ENCODE results near the gene RCSD1. TPM values are rescaled to one million over a fixed set of nuclear protein-coding genes. Genes with fewer than 3 reads are reported as not detected.

Gene RCSD1
- total RNA-seq, 1 experiment from 2014 or later: 81.9 TPM

DNA sequence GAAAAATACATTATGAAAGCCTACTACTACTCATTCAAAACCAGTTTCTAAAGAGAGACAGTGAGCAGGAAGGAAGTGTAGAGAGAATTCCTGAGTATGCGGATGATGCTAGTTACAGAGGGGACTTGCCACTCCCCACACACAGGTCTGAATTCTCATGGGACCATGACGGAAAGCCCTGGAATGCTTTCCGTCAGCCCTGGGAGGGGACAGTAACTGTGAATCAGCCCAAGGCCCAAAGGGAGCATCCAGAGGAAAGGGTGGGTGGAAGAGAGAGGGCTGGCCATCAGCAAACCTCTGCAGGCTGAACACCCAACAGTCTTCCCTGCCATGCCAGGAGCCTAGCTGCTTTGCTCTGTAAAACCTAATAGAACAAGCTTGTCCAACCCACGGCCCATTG is 36.4 kb downstream of the RCSD1 start:
- peak; percentile 98 for DNase-seq (ENCODE audit: low read depth)

DNA sequence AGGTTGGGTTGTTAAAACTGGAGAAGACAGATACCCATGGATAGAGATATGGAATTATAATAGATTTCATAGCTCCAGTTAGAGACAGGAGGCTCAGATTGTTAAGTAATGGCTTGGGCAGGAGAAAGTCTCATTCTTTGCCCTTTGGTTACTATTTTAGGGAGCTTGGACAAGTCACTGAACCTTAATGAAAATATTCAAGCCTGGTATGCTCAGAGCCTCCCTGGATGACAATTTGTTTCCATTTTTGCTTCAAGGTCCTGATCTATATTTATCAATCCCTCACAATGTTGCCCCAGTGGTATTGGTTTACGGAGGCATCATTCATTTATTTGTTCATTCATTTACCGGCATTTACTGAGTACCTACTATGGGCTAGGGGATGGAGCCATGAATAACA is 37.5 kb downstream of the RCSD1 start:
- DNase-seq (ENCODE audit: low read depth): no peak

DNA sequence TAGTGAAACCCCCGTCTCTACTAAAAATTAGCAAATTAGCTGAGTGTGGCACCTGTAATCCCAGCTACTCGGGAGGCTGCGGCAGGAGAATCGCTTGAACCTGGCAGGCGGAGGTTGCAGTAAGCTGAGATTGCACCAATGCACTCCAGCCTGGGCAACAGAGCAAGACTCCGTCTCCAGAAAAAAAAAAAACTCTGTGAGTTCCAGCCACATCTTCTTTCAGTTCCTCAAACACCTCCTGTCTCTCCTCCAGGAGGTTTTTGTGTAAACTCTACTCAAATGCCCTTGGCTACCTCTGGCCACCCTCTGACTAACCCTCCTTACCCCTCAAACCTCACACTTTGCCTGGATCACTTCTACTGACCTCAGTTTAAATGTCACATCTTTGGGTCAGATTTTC is 38.1 kb downstream of the RCSD1 start:
- no peak for DNase-seq (ENCODE audit: low read depth)

DNA sequence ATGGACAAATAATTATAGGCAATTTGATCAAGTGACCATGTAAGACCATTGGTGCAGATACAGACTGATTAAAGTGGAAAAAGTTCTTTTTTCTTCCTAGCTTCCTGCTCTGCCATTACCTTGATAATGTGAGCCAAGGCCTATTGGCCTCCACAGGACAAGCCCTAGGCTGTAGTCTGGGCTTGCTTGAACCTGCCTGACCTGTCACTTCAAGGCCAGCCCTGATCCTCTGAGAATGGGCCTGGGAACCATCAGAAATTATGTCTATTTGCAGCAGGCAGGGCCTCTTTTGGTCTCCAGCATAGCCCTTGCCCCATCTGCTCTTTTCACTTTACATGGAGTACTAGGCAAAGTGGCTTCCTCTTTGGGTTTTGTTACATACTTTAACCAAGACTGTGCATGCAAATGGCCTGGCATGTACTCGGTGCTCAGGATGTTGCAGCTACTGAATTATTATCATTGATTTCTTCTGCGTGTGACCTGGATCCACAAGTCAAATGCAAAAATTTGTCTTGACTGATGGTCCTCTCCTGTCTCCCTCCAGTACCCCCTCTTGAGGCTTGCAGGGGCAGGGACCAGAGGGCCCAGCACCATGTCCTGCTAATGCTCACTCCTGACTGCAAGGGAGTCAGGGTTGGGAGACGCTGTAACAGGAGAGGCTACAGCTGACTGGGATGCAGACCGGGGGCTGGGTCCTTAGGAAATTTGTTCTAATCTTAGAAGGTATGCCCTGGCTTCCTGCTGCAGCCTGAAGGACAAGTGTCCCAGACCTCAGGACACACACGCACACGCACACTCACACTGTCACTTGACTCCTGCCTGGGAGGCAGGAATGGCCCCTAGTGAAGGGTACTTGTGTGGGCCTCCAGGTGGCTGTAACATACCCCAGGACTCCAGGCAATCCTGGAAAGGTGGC is 39.4 kb downstream of the RCSD1 start:
- no peak for DNase-seq (ENCODE audit: low read depth)

DNA sequence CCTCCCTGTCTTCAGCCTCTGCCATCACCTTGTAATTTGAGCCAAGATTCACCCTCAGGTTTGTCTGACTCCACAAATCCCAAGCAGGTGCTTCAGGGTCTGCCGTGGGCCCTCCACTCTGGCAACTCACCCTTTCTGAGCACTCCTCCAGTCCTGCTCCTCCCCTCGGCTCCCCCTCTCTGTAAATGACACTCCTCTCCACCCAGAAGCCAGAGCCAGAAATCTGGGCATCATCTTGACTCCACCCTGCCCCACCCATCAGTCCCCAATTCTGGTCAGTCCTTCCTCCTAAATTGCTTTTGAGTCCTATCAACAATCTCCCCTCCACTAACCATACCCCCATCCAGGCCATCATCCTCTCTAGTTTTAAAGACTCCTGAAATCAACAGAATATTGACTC is 40.5 kb downstream of the RCSD1 start:
- DNase-seq (ENCODE audit: low read depth): no peak

DNA sequence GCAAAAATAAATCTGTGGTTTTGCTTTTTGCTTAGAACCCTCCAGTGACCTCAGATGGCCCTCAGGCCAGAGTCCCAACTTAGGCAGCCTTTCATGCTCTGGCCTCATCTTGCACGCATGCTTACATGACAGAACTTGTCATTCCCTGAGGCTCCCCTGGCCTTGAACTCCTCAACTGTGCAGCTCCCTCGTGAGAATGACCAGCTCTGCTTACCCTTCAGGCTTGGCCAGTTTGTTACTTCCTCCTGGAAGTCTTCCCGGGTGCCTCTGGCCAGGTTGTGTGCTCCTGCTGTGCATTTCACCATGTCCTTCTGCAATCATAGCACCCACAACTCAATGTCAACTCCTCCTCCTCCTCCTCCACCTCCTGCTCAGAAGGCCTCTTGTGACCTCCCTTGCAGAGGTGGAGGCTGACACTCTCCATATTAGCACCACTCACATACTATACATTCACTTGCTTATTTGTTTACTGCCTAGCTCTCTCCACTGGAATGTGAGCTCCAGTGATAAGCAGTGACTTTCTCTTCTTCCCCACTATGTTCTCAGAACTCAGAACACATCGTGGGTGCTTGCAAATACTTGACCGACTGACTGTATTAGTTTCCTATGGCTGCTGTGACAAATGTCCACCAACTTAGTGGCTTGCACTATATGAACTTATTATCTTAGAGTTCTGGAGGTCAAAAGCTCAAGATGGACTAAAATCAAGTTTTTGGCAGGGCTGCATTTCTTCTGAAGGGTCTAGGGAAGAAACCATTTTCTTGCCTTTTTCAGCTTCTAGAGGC is 41.9 kb downstream of the RCSD1 start:
- DNase-seq (ENCODE audit: low read depth): no peak

DNA sequence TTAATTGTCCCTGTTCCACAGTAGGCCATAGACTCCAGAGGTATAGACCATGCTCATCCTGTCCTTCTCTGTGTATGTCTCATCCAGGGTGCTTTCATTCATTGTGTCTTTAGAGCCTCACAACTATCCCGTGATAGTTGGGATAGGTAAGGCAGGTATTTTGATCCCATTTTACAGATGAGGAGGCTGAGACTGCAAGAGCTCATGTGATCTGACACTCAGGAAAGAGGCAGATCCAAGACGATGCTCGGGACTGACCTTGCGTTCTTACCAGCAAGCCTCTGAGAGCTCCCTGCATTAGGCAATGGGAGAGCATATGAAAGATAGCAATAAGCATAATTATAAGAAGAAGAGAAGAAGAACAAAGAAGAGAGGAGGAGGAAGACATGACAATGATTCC is 42.8 kb downstream of the RCSD1 start:
- no peak for DNase-seq (ENCODE audit: low read depth)

DNA sequence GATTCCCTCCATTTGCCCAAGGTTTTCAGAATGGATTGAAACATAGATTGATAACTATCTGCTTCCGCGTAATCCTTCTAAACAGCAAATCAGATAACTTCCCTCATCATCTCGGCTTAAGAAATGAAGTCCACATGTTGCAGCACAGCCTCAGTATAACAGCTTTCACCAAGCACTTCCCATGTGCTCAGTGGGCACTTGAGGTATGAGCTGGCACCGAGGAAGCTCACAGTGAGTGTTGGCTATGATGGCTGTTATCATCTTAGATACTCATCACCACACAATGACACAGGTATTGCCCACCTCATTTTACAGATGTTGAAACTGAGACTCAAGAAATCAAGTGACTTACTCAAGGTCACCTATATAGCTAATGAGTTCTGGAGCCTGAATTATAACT is 43.2 kb downstream of the RCSD1 start:
- DNase-seq (ENCODE audit: low read depth): no peak

DNA sequence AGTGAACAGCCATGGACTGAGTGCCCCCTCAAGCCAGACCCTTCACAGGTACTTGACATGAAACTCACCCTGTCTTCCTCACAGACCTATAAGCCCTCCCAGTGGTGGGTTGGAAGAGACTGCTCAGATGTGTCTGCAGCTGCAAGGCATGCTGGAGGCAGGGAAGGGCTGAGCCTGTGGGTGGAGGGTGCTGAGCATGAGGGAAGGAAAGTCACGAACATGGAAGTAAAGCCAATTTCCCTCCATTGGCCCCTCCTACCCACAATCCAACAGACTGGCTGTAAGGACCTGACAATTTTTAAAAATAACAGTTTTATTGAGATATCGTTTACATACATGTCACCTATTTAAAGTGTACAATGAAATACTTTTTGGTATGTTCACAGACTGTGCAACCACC is 44.1 kb downstream of the RCSD1 start:
- DNase-seq (ENCODE audit: low read depth): no peak

DNA sequence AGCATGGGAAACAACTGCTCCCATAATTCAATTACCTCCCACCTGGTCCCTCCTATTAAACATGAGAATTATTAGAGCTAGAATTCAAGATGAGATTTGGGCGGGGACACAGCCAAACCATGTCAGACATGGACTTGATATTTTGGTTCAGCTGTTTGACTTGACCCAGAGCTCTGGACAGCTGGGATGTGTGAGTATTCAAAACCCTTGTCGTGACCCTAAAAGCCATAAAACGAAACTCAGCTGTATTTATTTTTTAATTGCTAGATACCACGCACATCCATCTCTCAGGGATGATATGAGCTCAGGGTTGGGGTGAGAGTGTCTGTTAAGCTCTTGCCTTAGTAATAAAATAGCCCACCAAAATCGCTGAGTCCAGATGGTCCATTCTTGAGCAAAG is 45.4 kb downstream of the RCSD1 start:
- DNase-seq (ENCODE audit: low read depth): peak; percentile 85

DNA sequence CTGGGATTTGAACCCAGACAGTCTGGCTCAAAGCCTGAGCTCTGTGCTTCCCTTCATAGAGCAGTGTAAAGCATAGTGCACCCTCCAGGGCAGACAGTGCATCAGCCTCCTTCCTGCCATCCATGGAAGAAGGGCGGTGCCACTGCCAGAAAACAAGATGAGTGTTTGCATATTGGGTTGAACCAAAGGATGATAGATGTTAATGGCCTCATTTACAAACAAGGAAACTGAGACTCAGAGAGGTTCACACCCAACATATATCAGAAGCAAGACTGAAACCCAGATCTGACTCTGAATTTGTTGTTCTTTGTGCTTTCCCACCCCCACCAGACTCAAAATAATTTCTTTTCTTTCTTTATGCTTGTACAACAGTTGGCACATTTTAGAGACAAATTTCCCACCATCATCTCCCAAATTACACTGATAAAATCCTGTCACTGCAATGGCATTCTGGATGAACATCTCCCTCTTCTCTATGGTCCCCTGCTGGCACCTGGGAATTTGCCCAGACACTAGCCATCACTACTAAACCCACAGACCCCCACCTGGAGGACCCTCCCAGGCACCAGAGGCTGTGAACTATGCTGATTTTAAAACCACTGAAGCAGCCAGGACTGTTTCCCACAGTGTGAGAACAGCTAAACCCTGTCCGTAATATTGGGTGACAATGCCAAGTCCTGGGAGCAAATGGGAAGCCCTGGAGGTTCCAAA is 46.3 kb downstream of the RCSD1 start:
- no peak for DNase-seq (ENCODE audit: low read depth)

DNA sequence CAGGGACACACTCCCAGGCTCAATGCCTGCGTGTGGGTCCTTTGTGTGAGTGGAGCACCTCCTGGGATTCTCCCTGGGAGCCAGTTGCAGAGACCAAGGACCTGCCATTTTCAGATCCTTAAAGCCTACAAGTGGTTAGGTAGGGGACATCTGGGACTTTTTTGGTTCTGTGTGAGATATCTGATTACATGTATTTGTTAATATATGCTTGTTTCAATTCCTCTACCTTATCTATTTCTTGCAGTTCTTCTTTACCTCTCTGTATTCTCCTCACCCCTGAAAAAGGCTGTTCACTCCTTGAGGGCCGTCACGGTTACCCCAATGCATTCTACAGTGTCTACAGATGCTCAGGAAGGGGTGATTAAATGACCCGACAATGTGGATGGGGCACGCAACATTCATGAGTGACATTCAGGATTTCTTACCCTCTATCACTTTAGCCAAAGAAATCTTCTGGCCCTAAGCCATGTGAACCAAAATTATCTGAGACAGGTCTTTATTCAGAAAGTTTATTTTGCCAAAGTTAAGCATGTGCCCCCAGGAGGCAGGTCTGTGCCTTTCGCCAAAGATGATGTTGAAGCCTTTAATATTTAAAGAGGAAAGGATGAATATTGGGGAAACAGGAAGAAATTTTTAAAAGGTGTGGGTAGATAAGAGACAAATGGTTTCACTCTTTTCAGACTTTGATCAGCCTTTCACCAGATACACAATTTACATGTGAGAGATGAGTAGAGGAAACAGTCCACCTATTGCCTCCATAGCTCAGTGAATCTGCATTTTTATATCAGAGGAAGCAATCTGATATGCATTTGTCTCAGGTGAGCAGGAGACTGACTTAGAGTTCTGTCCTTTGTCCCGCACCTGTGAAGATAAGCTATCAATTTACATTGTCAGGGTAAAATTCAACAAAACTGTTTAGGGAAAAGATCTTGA is 47.1 kb downstream of the RCSD1 start:
- no peak for DNase-seq (ENCODE audit: low read depth)

DNA sequence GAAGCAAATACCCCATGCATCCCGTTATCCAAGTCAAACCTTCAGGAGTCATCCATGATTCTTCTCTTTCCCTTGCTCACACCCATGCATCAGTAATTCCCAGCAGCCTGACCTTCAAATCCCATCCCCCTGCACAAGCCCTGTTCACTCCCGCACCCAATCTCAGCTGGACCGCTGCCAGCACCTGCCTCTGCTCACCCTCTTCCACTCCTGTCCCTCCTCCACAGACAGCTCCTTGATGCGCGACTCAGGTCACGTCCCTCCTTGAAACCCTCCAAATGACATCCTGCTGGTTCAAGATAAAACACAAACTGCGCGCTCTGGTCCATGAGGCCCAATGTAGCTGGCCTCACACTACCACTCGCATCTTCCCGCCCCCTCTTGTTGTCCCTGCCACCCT is 48.4 kb downstream of the RCSD1 start:
- no peak for DNase-seq (ENCODE audit: low read depth)

DNA sequence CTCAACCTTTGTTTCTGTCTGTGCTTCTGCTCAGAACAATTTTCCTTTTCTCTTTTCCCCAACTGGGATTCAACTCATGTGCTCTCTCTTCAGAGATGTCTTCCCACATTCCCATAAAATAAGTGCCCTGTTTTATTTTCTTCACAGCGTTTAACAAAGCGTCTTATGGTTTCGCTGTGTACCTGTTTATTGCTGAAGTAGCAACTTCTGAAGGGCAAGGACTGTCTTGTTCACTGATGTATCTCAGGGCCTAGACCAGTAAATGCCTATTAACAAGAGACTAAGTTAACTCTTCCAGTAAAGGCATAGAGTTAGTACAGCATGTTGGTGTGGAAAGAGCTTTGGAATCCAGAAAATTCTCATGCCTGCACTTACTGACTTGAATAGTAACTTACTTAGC is 48.8 kb downstream of the RCSD1 start:
- DNase-seq (ENCODE audit: low read depth): no peak

DNA sequence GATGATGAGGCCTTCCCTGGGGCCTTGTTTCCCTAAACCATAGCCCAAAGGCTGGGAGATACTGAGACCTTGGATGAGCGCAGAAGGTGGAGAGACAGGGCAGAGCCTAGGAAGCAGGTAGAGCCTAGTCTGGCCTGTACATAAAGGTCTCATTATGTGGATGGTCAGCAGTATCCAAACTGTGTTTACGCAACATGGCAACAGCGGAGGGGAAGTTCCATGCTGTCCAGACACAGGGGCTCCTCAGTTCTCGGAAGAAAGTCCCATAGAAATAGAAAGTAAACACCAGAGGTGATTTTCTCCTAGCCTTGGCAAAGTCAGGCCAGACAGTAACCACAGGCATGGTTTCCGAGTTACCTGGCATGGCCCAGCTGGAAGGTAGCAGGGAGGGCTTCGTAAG is 49.7 kb downstream of the RCSD1 start:
- DNase-seq (ENCODE audit: low read depth): no peak

DNA sequence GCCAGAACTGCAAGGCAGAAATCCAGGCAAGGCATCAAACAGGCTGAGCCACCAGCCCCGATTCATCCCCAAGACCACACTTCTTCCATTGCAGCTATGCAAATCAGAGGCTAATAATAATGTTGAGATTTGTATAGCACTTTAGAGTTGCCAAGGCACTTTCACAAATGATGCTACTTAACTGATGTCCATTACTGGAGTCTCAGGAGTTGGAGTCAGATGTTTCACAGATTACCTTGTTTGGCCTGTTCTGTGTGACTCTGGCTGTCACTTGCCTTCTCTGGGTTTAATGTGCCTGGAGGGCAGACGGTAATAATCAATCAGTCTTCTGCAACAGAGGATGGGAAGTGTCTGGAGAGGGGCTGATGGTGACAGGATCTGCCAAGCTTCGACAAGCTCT is 51.0 kb downstream of the RCSD1 start:
- DNase-seq (ENCODE audit: low read depth): no peak

DNA sequence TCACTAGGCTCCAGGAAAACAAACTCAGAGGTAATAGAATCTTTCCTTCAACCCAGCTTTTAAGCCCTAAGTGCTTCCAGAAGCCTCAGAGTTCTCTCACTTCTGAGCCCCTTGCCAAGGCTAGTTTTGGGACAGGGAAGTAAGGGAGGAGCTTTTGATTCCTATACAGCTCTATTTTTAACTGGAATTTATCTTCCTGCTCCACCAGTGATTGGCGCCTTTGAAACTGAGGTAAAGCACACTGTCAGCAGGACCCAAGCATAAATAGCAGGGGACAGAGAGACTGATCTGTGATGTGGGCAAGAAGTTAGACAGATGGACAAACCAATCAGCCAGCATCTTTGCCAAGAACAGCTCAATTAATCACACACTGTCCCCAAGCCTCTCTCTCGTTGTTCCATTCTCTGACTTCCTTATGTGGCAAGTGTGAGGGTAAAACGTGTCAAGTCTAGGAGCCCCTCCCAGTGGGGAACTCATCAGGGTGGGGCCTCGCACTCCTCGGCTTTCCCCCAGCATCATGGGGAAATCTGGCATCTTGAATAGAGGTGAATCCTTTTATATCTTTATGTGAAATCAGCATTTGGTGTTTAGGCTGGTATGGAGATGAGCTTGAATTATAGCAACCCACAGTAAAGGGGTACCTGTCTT is 51.5 kb downstream of the RCSD1 start:
- DNase-seq (ENCODE audit: low read depth): no peak

DNA sequence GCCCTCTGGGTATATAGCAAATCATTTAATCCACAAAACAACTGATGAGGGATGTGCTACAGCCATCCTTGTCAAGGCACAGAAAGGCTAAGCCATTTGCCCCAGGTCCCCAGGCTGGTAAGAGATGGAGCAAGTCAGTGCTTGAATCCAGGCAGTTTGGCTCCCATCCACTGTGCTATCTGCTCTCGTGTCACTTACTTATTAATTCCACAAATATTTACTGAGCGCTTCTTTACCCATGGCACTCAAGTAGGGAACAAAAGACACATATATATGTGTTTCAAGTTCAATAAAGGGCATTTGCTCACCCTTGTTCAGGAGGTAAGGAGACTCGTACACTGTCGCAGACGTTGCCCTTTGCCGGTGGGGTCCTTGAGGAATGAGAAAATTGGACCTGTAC is 53.2 kb downstream of the RCSD1 start:
- peak; percentile 15 for DNase-seq (ENCODE audit: low read depth)

DNA sequence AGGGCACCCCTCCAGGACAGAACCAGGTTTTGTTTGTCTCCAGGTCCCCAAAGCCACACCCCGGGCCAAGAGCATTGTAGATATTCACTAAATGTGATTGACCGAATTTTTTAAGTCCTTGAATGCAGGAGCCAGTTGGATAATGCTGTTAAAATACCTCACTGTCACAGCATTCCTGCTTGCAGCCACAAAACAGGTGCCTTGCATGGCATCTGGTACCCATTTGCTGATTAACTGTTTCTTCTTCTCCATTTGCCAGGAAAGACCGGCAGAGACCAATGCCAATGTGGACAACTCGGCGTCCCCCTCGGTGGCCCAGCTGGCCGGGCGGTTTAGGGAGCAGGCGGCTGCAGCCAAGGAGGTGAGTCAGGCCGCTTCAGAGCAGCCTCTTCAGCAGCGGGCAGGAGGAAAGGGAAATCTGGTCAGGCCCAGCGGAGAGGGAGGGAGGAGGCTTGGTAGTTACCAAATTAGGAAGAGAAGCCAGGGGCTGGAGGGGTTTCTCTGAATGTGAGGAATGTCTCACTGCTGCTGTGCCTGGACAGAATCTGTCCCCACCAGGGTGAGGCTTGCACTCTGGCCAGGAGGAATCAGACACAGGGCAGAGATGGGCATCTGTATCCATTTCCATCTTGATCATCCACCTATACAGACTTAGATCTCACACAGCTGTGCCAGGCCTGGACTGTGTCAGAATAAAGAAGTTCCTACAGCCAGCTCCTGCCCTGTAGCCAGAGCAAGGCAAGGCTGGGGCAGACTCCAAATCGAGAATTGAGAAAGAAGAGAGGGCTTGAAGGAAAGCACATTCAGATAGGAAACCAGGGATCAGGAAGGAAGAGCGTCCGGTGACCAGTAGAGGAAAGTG is 53.8 kb downstream of the RCSD1 start:
- peak; percentile 95 for DNase-seq (ENCODE audit: low read depth)

DNA sequence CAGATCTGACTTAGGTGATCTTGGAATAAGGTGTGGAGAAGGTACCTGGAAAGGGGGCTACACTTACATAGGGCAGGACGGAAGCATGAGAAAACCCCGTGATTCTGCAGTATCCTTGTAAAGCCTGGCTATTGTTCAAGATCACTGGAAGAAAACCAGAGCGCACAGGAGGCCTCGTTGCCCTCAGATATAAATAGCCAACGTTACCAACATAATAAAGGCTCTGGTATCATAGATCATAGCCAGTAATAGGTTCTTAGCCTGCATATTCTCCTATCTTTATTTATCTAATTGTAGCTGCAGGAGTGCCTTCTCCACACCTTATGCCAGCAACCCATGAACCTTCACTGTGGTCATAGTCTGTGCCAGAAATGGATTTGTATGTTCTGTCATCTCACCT is 55.8 kb downstream of the RCSD1 start:
- no peak for DNase-seq (ENCODE audit: low read depth)

Data from LHCN-M2 (cell line).